NCI-H2029 (cell line): ENCODE measurements around the gene DOCK7.

Experiments
- DNase-seq: peaks from one replicate; lab custom pipeline; 2025; lab: John Stamatoyannopoulos, UW

Gene DOCK7

GRCh38 chr1:62415687-62416086, 272.5 kb downstream of the DOCK7 start:
- no peak for DNase-seq

GRCh38 chr1:62407398-62408009, 280.7 kb downstream of the DOCK7 start:
- DNase-seq: peak; percentile 68

- DNase-seq: no peak
Observed at GRCh38 chr1:62406576-62406975, 281.6 kb downstream of the DOCK7 start.

- DNase-seq: no peak
Observed at GRCh38 chr1:62405247-62405646, 282.9 kb downstream of the DOCK7 start.
